HCT116 (cell line): ENCODE results near the gene TMEM208.

Experiments
- ATF3 ChIP-seq: IDR thresholded peaks from 2 replicates; pipeline ENCODE4 v1.6.1; 2012
- EZH2 ChIP-seq: fragments of 200-600 bp; sonication (generic); IDR thresholded peaks from 2 replicates; pipeline ENCODE4 v1.6.1; 2017; ENCODE audit warnings: antibody characterized with exemption, mixed run types
- POLR2A ChIP-seq: IDR thresholded peaks from 2 replicates; pipeline ENCODE4 v1.7.0; 2011; ENCODE audit warnings: borderline replicate concordance; ENCODE audit not compliant: insufficient read depth, insufficient read length; ENCODE audit errors: extremely low read depth
- POLR2AphosphoS5 ChIP-seq: IDR thresholded peaks from 2 replicates; pipeline ENCODE4 v1.6.1; 2011; ENCODE audit warnings: mild to moderate bottlenecking, low read depth, low read length, moderate library complexity
- RAD21 ChIP-seq: IDR thresholded peaks from 2 replicates; pipeline ENCODE4 v1.6.1; 2012; ENCODE audit warnings: low read depth, mild to moderate bottlenecking
- REST ChIP-seq: IDR thresholded peaks from 2 replicates; pipeline ENCODE4 v1.6.1; 2012; ENCODE audit warnings: low read depth
- SP1 ChIP-seq: IDR thresholded peaks from 2 replicates; pipeline ENCODE4 v1.6.1; 2012; ENCODE audit warnings: low read depth
- TCF7L2 ChIP-seq: IDR thresholded peaks from 2 replicates; pipeline ENCODE4 v1.7.0; 2011; ENCODE audit warnings: borderline replicate concordance, inconsistent platforms; ENCODE audit not compliant: insufficient read depth, insufficient read length; ENCODE audit errors: extremely low read depth
- YY1 ChIP-seq: IDR thresholded peaks from 2 replicates; pipeline ENCODE4 v1.6.1; 2011; ENCODE audit warnings: low read length, low read depth, moderate library complexity, mild to moderate bottlenecking; ENCODE audit not compliant: insufficient replicate concordance; ENCODE audit errors: extremely low read depth
- ZNF274 ChIP-seq: fragments of 200-500 bp; sonication (Bioruptor generic); IDR thresholded peaks from 2 replicates; pipeline ENCODE4 v1.6.1; 2014; ENCODE audit warnings: mild to moderate bottlenecking, low read depth, low read length, inconsistent platforms
- TF ChIP-seq, protein P1 (sequence below), 3 experiments: fragments of 200-600 bp in 1 of 3; sonication (generic) in 1 of 3; IDR thresholded peaks in 2 of 3; conservative IDR thresholded peaks in 1 of 3; 2 replicates each; pipeline ENCODE4 v1.5.1; 2012 to 2017; ENCODE audit warnings: low read depth in 2 of 3, low read length in 2 of 3, antibody characterized with exemption in 1 of 3, borderline replicate concordance in 1 of 3, control low read depth in 1 of 3, mild to moderate bottlenecking in 1 of 3, mixed read lengths in 1 of 3, mixed run types in 1 of 3, moderate library complexity in 1 of 3; ENCODE audit not compliant: insufficient read depth in 1 of 3
- TF ChIP-seq, protein P2 (sequence below): IDR thresholded peaks from 2 replicates; pipeline ENCODE4 v1.6.1; 2012

DNA sequence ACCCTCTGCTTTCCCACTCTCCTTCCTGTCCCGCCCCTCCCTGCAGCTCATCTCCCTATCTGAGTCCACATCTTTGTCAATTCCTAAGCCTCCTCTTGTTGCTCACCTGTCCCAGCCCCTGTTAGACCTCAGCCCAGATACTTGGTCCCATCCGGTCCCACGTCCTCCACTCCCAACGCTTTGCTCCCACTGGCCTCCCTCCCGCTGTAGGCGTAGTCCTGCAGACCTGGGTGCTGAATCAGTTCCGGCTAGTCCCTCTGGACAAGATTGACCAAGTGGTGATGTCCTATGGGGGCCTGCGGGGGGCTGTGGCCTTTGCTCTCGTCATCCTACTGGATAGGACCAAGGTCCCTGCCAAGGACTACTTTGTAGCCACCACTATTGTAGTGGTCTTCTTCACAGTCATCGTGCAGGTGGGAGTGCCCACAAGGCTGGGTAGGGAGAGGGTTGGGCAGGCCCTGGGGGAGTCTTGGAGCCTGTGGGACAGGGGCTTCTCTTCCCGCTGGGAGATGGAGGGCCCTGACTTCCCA, 29.8 kb downstream of the TMEM208 start:
- TF ChIP-seq, protein P1, sequence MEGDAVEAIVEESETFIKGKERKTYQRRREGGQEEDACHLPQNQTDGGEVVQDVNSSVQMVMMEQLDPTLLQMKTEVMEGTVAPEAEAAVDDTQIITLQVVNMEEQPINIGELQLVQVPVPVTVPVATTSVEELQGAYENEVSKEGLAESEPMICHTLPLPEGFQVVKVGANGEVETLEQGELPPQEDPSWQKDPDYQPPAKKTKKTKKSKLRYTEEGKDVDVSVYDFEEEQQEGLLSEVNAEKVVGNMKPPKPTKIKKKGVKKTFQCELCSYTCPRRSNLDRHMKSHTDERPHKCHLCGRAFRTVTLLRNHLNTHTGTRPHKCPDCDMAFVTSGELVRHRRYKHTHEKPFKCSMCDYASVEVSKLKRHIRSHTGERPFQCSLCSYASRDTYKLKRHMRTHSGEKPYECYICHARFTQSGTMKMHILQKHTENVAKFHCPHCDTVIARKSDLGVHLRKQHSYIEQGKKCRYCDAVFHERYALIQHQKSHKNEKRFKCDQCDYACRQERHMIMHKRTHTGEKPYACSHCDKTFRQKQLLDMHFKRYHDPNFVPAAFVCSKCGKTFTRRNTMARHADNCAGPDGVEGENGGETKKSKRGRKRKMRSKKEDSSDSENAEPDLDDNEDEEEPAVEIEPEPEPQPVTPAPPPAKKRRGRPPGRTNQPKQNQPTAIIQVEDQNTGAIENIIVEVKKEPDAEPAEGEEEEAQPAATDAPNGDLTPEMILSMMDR (IDR thresholded peaks at IDR 0.05 in 2 of 3, conservative IDR thresholded peaks at IDR 0.05 in 1 of 3; ENCODE audit: borderline replicate concordance in 1 of 3, insufficient read depth in 1 of 3, low read depth in 2 of 3, low read length in 2 of 3) = no peak
- TF ChIP-seq EZH2 (no peak), POLR2A (no peak), RAD21 (no peak), YY1 (no peak), REST (no peak), SP1 (no peak), ZNF274 (no peak), POLR2AphosphoS5 (no peak), ATF3 (no peak), TCF7L2 (no peak)
- TF ChIP-seq, protein P2, sequence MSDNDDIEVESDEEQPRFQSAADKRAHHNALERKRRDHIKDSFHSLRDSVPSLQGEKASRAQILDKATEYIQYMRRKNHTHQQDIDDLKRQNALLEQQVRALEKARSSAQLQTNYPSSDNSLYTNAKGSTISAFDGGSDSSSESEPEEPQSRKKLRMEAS = no peak
